ENCODE data around the gene HSPA8. TPM values are rescaled to one million over a fixed set of nuclear protein-coding genes. Genes with fewer than 3 reads are reported as not detected.
"Not testable (repeated sequence)": the region's sequence is repeated elsewhere in the genome, so short reads cannot be mapped to it uniquely, and the experiment has no call there.

The HSPA8 gene
- total RNA-seq, 1 donor from 2014 or later = 1,278 TPM

GRCh38 chr11:123103326-123103980, 41.5 kb upstream of the HSPA8 start:
- POLR2A ChIA-PET = interaction anchor here (1.5 kb wide), 1 partner anchor 41 kb away, joined by 4 read pairs; the partner anchor contains the start of gene HSPA8
- Mint-ChIP-seq H3K4me1 (peaks cover 3% of the 10 kb centered on the region), H3K27me3 (peaks cover 9% of the 10 kb centered on the region), H3K36me3 (ENCODE audit: low read depth) (no peaks in the 10 kb centered on the region), H3K4me3 (no peak overlapping the region), H3K27ac (no peak overlapping the region), H3K9me3 (no peaks in the 10 kb centered on the region)
- TF ChIP-seq CTCF (IDR thresholded peaks at IDR 0.05) = no peak
- CTCF ChIA-PET = interaction anchor here (0.6 to 2.5 kb wide), 5 partner anchors 9 to 144 kb away, joined by 3 to 13 read pairs (median 5); no protein-coding TSS in a partner anchor
- ATAC-seq (ENCODE audit: low read depth) (peak; percentile 56), DNase-seq (no peak)
- intact Hi-C loops (cut with micrococcal nuclease) = no loop called here

- no peak for DNase-seq
- no peak for TF ChIP-seq CTCF (IDR thresholded peaks at IDR 0.05)
- ChIA-PET POLR2A (no interaction called here), CTCF (no interaction called here)
- Mint-ChIP-seq H3K27me3 (peaks cover 3% of the 10 kb centered on the region), H3K27ac (no peak overlapping the region), H3K4me3 (no peak overlapping the region), H3K9me3 (no peaks in the 10 kb centered on the region), H3K36me3 (ENCODE audit: low read depth) (no peaks in the 10 kb centered on the region), H3K4me1 (peaks cover 3% of the 10 kb centered on the region)
- ATAC-seq (ENCODE audit: low read depth) = no peak
- intact Hi-C loops (cut with micrococcal nuclease) = no loop called here
These were observed 38.6 kb upstream of the HSPA8 start for GRCh38 chr11:123100379-123101085.

GRCh38 chr11:123098990-123099389, 37.1 kb upstream of the HSPA8 start:
- H3K4me1 Mint-ChIP-seq = peaks cover 3% of the 10 kb centered on the region
- H3K27me3 Mint-ChIP-seq = peaks cover 3% of the 10 kb centered on the region
- no peak overlapping the region for H3K4me3 Mint-ChIP-seq
- no peaks in the 10 kb centered on the region for H3K36me3 Mint-ChIP-seq (ENCODE audit: low read depth)
- TF ChIP-seq CTCF (IDR thresholded peaks at IDR 0.05) = no peak
- ChIA-PET CTCF (no interaction called here), POLR2A (no interaction called here)
- no peaks in the 10 kb centered on the region for H3K9me3 Mint-ChIP-seq
- ATAC-seq (ENCODE audit: low read depth) (no peak), DNase-seq (no peak)
- intact Hi-C loops (cut with micrococcal nuclease) = no loop called here
- H3K27ac Mint-ChIP-seq = no peak overlapping the region

GRCh38 chr11:123093739-123094138, 31.8 kb upstream of the HSPA8 start:
- TF ChIP-seq CTCF (IDR thresholded peaks at IDR 0.05) = no peak
- ChIA-PET POLR2A (interaction anchor here (1.4 kb wide), 1 partner anchor 31 kb away, joined by 4 read pairs; the partner anchor contains the start of gene HSPA8), CTCF (no interaction called here)
- ATAC-seq (ENCODE audit: low read depth) (no peak), DNase-seq (no peak)
- H3K4me3 Mint-ChIP-seq = no peak overlapping the region
- no peaks in the 10 kb centered on the region for H3K27me3 Mint-ChIP-seq
- no peaks in the 10 kb centered on the region for H3K36me3 Mint-ChIP-seq (ENCODE audit: low read depth)
- no peaks in the 10 kb centered on the region for H3K4me1 Mint-ChIP-seq
- H3K27ac Mint-ChIP-seq = no peak overlapping the region
- intact Hi-C loops (cut with micrococcal nuclease) = no loop called here
- no peaks in the 10 kb centered on the region for H3K9me3 Mint-ChIP-seq

GRCh38 chr11:123091506-123091905, 29.6 kb upstream of the HSPA8 start:
- Mint-ChIP-seq H3K27ac (no peak overlapping the region), H3K9me3 (no peaks in the 10 kb centered on the region), H3K4me3 (no peak overlapping the region), H3K27me3 (no peaks in the 10 kb centered on the region), H3K36me3 (ENCODE audit: low read depth) (no peaks in the 10 kb centered on the region), H3K4me1 (no peaks in the 10 kb centered on the region)
- ATAC-seq (ENCODE audit: low read depth) = no peak
- POLR2A ChIA-PET = no interaction called here
- no peak for TF ChIP-seq CTCF (IDR thresholded peaks at IDR 0.05)
- DNase-seq = no peak
- intact Hi-C loops (cut with micrococcal nuclease) = no loop called here
- CTCF ChIA-PET = interaction anchor here (1.3 kb wide), 1 partner anchor 12 kb away, joined by 5 read pairs; no protein-coding TSS in a partner anchor

- POLR2A ChIA-PET = interaction anchor here (0.7 kb wide), 1 partner anchor 8 kb away, joined by 5 read pairs; no protein-coding TSS in a partner anchor
- H3K27ac Mint-ChIP-seq; CTCF ChIA-PET; H3K4me1 Mint-ChIP-seq; DNase-seq; ATAC-seq (ENCODE audit: low read depth); H3K9me3 Mint-ChIP-seq; H3K27me3 Mint-ChIP-seq; intact Hi-C loops (cut with micrococcal nuclease); H3K36me3 Mint-ChIP-seq (ENCODE audit: low read depth); H3K4me3 Mint-ChIP-seq: not testable (repeated sequence)
These were observed 28.2 kb upstream of the HSPA8 start for GRCh38 chr11:123090168-123090567.

- H3K4me1 Mint-ChIP-seq; H3K36me3 Mint-ChIP-seq (ENCODE audit: low read depth); ATAC-seq (ENCODE audit: low read depth); intact Hi-C loops (cut with micrococcal nuclease); H3K9me3 Mint-ChIP-seq; H3K27ac Mint-ChIP-seq; DNase-seq; H3K4me3 Mint-ChIP-seq; CTCF ChIA-PET; H3K27me3 Mint-ChIP-seq: not testable (repeated sequence)
- POLR2A ChIA-PET = interaction anchor here (1.6 kb wide), 1 partner anchor 27 kb away, joined by 3 read pairs; the partner anchor contains the start of gene HSPA8
These were observed 27.0 kb upstream of the HSPA8 start for GRCh38 chr11:123088896-123089295.
